Stimulated activated CD8-positive, alpha-beta memory T cell treated with anti-CD3 and anti-CD28 coated beads, Interleukin-7, amount 100 ng/mL, for 24 hours (primary cell): Measurements from ENCODE around the gene PTPRN2.

Source experiments
- DNase-seq: peaks from one replicate; pipeline ENCODE4 v3.0.0-alpha.2; 2020; ENCODE audit warnings: low read depth

Gene PTPRN2

GRCh38 chr7:158025686-158026600 is 561.7 kb downstream of the PTPRN2 start:
- no peak for DNase-seq

DNA sequence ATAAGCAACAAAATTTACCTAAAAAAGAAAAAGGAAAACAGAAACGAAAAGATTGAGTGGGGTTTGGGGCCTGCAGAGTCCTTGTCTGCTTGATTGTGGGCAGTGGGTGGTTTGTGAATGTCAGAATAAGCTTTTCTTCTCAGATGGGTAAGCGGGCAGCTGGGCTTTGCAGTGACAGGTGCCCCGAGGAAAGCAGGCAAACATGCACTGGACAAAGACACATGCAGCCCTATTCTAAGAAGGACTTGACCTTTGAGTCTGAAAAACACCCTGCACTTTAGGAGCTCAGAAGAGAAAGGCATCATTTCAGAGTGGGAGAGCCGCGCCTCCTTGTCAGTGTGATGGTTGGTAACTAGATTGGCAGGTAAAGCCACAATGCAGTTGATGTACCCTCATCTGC is 562.7 kb downstream of the PTPRN2 start:
- no peak for DNase-seq

DNA sequence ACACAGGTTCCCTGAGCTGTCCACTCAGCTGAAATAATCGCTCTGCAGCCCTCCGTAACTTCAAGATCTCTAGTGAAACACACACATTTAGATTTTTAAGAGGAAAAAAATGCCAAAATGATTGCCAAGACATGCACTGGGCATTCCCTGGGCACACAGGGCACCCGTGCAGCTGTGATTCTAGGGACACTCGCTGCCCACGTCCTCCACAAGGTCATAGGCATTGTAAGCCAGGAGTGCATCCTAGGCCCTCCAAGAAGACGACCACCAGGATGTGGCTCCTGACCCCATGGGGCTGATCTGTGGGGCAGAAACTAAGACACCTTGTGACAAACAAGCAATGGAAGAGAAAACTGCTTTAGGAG is 563.3 kb downstream of the PTPRN2 start:
- no peak for DNase-seq

DNA sequence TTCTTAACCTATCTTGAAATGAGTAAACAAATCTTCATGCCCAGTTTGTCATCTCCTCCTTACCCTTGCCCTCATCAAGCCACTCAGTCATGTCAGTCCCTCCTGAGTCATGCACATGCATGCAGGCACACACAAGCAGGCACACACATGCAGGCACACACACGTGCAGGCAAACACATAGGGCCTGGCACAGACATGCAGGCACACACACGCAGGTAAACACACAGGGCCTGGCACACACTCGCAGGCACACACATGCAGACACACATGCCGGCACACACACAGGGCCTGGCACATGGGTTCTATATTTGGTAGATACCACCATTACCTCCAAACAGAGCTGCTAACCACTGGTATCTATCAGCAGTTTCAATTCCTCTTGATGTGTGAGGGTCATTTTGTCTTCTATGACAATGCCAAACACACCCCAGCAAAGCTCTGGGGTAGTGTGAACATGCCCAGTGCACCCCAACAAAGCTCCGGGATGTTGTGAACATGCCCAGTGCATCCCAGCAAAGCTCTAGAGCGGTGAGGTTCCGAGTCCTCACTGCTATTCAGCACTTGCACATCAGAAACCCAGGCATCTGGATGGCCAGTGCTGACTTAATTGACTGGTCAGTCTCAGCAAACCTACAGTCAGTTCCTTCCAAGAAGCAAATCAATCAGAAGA is 563.8 kb downstream of the PTPRN2 start:
- DNase-seq = no peak

DNA sequence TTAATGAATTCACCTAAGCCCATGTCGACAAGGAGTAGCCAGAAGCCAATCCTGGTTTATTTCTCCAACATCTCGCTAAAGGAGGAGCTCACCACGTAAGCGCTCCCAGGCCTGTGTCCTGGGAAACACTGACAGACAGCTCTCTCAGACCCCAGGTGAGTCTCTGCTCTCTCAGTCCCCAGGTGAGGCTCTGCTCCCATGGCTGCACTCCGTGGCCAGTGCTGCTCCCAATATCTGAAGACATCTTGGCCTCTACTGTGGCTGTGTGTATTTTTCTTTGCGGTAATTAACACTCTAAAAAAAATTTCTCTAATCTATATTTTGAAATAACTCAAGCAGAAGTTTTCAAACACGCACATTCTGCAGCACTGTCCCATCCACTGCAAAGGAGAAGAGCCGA is 564.5 kb downstream of the PTPRN2 start:
- no peak for DNase-seq

DNA sequence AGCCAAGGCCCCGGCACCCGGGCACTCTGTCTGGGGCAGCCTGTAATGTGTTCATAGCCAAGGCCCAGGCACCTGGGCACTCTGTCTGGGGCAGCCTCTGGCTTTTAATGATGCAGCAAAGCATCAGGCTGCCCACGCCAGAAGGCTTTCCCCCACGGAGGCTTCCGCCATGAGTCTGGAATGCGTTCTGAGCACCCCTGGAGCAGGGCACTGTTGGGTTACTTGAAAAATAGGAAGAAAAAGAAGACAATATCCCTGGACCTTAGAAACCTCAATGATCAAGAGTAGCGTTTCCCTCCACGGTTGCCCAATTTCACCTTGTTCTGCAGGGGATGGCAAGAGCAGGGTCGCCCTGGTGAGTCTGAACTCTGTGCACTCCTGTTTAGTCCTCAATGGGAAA is 565.0 kb downstream of the PTPRN2 start:
- DNase-seq = no peak

- no peak for DNase-seq
Observed at GRCh38 chr7:158021836-158022235, 565.8 kb downstream of the PTPRN2 start.

DNA sequence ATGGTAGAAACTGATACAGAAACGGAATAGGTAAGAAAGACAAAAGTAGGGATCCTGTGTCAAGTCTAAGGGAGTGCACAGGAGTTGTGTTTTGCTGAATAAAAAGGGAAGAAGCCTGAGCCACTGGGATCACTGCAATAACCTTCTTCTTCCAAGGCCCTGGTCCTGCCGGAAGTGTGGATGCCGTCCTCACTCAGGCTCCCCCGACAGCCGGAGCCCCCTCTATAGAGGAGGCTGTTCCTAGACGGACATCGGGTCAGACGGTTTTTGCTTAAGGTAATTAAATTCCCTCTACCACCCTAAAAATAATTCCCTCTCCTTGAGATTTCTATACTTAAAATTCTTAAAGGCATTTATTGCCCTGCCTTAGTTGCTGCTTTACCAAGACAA is 566.9 kb downstream of the PTPRN2 start:
- no peak for DNase-seq

- no peak for DNase-seq
Observed at GRCh38 chr7:158019726-158020705, 567.6 kb downstream of the PTPRN2 start.

DNA sequence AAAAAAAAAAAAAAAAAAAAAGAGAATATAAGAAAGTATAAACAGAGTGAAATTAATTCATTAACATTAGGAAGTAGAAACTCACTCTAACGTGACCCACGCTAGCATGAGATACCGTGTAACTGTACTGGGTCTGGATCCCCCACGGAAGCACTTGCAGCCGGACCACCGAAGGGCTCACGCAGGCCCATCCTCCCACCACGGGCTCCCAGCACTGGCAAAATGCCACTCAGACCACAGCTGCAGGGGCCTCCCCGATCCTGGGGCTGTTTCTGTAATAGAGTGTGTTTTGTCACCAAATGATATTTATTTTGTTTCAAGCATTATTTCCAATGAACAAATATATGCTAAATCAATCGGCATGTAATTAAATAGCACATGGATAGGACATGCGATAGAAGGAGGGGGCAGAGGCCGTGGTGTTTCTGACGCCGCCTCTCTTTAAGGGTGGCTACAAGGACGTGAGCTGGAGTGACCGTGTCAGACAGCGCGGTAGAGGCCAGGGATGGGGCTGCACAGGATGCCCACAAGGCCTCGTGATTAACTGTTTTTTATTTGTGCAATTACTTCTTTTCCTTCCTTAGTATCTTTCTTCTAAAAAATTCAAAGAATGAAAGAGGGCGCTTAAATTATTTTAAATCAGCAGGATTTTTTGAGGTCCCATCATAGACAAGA is 568.5 kb downstream of the PTPRN2 start:
- DNase-seq = no peak

- no peak for DNase-seq
Observed at GRCh38 chr7:158018098-158018762, 569.4 kb downstream of the PTPRN2 start.

DNA sequence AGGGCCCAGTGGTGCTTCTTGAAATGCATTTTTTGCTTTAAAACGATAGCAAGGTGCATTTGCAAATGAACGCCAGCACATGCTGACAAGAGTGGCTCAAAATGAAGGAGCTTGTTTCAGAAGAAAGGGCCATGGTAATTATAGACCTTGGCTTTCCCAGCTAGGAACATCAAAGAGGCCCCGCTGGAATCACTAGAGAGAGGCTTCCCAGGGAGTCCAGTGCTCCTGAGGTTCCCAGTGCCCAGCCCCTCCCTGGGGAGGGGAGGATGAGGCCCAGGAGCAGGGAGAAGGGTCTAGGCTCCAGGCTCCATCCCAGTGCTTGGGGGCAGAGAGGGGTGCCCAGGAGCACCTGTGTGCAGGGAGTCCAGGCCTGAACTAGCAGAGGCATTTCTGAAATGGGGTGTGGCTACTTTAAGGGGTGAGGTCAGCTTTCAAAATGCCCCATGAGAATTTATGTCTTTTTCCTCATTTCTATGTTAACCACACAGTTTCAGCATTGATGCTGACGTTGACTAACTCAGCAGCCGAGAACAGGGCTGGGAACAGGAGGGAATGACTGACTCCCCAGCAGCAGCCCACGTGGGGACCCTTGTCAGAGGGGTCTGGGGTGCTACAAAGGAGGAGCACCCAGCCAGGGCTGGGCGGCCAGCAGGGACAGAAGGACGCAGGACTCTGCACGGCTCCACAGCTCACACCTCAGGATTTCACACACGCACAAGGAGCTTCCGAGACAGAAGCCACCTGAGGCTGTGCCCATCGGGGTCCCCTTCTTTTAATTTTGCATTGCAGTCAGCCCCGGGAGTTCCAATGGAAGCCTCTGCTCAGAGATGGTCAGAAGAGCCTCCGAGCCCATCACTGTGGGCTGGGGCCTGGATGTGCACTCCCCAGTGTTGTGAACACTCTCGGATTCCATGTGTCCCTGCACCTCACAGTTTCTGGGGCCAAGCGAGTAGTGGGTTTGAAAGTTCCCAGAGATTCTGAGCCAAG is 570.2 kb downstream of the PTPRN2 start:
- no peak for DNase-seq

- no peak for DNase-seq
Observed at GRCh38 chr7:158016180-158017097, 571.2 kb downstream of the PTPRN2 start.

- no peak for DNase-seq
Observed at GRCh38 chr7:158015403-158016179, 572.0 kb downstream of the PTPRN2 start.

DNA sequence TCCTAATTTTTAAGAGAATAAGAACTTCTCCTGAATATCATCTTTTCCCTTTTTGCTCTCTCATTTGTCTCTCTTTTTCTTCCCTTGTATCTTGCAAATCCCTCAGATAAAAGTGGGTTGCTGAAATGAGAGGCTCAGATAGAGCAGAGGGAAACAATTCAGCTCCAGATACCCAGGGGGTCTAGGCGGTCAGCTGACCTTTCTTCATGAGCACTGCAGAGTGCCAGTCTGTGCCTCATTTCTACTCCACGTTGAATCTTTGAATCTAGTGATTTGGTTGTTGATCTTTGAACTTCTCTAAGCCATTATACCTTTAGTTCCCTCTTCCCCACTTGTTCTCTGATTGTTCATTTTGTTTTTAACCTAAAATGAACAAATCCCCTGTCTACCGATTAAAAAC is 572.6 kb downstream of the PTPRN2 start:
- no peak for DNase-seq

DNA sequence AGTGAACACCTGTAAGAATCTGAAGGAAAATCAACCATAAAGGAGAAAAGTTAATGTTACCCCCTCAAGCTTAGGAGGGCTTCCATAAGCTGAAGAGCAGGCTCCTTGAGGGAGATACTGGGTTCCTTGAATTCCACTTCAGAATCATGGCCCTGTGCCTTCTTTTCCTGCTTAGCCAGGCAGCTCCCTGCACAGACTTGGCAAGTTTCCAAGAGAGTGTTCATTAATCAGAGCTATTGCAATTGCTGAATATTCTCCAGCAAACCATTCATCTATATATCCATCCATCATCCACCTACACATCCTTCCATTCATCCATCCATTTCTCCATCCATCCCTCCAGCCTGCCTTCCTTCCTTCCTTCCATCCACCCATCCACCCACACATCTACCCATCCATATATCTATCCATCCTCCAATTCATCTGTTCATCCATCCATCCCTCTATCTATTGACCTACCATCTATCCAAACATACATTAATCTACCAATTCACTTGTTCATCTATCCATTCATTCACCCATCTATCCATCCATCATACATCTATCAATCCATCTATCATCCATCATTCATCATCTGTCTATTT is 574.4 kb downstream of the PTPRN2 start:
- no peak for DNase-seq

DNA sequence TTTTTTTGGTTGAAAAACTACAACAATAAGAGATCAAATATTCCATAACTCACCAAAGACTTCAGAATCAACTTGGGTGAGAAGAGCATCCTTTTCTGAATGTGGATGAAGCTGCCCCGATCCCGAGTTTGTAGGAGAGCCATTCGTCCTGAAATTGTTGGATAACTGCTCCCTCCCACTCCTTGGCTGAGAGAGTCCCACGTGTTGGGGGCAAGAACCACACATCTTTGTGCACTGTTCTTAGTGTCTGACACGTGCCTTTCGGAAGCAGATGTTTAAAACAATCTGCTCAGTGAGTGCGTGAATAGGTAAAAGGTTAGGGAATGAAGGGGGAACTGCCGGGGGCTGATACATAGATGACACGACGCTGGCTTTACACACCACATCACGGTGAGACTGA is 575.7 kb downstream of the PTPRN2 start:
- no peak for DNase-seq
